ENCODE results near the gene EXOC3L2. TPM values are rescaled to one million over a fixed set of nuclear protein-coding genes. Genes with fewer than 3 reads are reported as not detected.

Gene EXOC3L2
- total and polyA plus RNA-seq, 2 of the 8 experiments (the other 6 are each of a cell fraction or from before 2014, with no cell fraction given), result 1.4 to 1.6 TPM

- Histone ChIP-seq H3K27me3 (replicated peaks in 1 of 4; ENCODE audit: control insufficient read depth in 3 of 4, extremely low read depth in 1 of 4, insufficient read depth in 3 of 4, low read length in 3 of 4) (no peaks in the 10 kb centered on the region; a peak in 1 of 7 replicates), H3K4me3 (ENCODE audit: extremely low read depth in 1 of 4, insufficient read depth in 2 of 4, low read depth in 3 of 4, low read length in 4 of 4) (no peak overlapping the region), H3K27ac (ENCODE audit: low read depth, low read length) (no peak overlapping the region), H3K79me1 (ENCODE audit: low read depth, low read length) (no peaks in the 10 kb centered on the region), H3K4ac (replicated peaks; ENCODE audit: insufficient read length, low read depth, low read length) (no peak overlapping the region), H3K56ac (replicated peaks; ENCODE audit: insufficient read length, low read depth, low read length) (no peak overlapping the region), H4K20me1 (replicated peaks in 1 of 2; ENCODE audit: control insufficient read depth in 1 of 2, insufficient read depth in 2 of 2, low read length in 2 of 2) (no peaks in the 10 kb centered on the region), H3K79me2 (ENCODE audit: control insufficient read depth in 1 of 2, insufficient read depth in 2 of 2, low read length in 2 of 2) (no peaks in the 10 kb centered on the region), H4K8ac (ENCODE audit: extremely low read depth, insufficient read depth, low read length) (no peak overlapping the region), H3K36me3 (ENCODE audit: control insufficient read depth in 2 of 4, insufficient read depth in 4 of 4, low read length in 3 of 4) (no peaks in the 10 kb centered on the region), H3K9ac (replicated peaks in 1 of 4; ENCODE audit: extremely low read depth in 1 of 4, low read depth in 3 of 4, low read length in 3 of 4) (no peak overlapping the region), H3K14ac (ENCODE audit: insufficient read length) (no peak overlapping the region), H2AFZ (ENCODE audit: low read length) (no peak overlapping the region), H3K23me2 (ENCODE audit: low read depth, low read length) (no peaks in the 10 kb centered on the region), H3K4me1 (replicated peaks in 1 of 4; ENCODE audit: control insufficient read depth in 3 of 4, insufficient read depth in 4 of 4, low read length in 3 of 4) (peaks cover 0 to 3% (median 2%) of the 10 kb centered on the region in 4 experiments; a peak in 3 of 7 replicates), H2BK15ac (ENCODE audit: low read length) (no peak overlapping the region), H3K18ac (ENCODE audit: extremely low read depth, low read length) (no peak overlapping the region), H3K4me2 (ENCODE audit: insufficient read depth in 1 of 2, low read depth in 2 of 2, low read length in 2 of 2) (no peak overlapping the region), H2BK12ac (ENCODE audit: low read depth, low read length) (no peak overlapping the region), H4K5ac (ENCODE audit: insufficient read length, low read depth, low read length) (no peak overlapping the region), H2BK120ac (replicated peaks; ENCODE audit: low read depth, low read length) (no peak overlapping the region), H2AK5ac (ENCODE audit: low read depth, low read length) (no peak overlapping the region), H3K9me3 (ENCODE audit: insufficient read depth in 2 of 2, low read depth in 1 of 2, low read length in 1 of 2) (no peaks in the 10 kb centered on the region), H2BK5ac (ENCODE audit: low read depth, low read length) (no peak overlapping the region), H4K91ac (replicated peaks; ENCODE audit: insufficient read length, low read length) (no peak overlapping the region), H2BK20ac (ENCODE audit: low read length) (no peak overlapping the region), H3K23ac (ENCODE audit: insufficient read length) (no peak overlapping the region)
- CTCF ChIA-PET (ENCODE audit: partially characterized antibody), result no interaction called here
- WGBS, 2 experiments (ENCODE audit: extremely low coverage in 1 of 2, insufficient coverage in 1 of 2, insufficient read length in 1 of 2, insufficient replicate concordance in 2 of 2, low coverage in 1 of 2, low lambda C conversion rate in 2 of 2, missing lambda C conversion rate in 1 of 2), result 93% methylated on average over 1 of the region's 1 CpG; no CpG with 5 or more reads in 1 of the 2 experiments
- FAIRE-seq (no peak), DNase-seq (ENCODE audit: low read depth in 1 of 2, low spot score in 2 of 2) (no peak)
- no peak for TF ChIP-seq RBBP5 (IDR thresholded peaks at IDR 0.05; ENCODE audit: borderline replicate concordance, low read depth, low read length)
- TF ChIP-seq TBP (IDR thresholded peaks at IDR 0.05; ENCODE audit: low read depth, low read length), result no peak
- TF ChIP-seq CREB1 (IDR thresholded peaks at IDR 0.05), result no peak
- no peak for TF ChIP-seq EP300 (IDR thresholded peaks at IDR 0.05; ENCODE audit: borderline replicate concordance in 1 of 2, low read depth in 2 of 2, low read length in 2 of 2)
- TF ChIP-seq NANOG (IDR thresholded peaks at IDR 0.05; ENCODE audit: insufficient read depth, low read depth, low read length, poor library complexity, severe bottlenecking), result no peak
- TF ChIP-seq SAP30 (IDR thresholded peaks at IDR 0.05; ENCODE audit: insufficient read depth, insufficient replicate concordance, low read length), result no peak
- TF ChIP-seq TAF7 (optimal IDR thresholded peaks at IDR 0.05; ENCODE audit: borderline replicate concordance, low read depth, low read length), result no peak
- TF ChIP-seq RXRA (IDR thresholded peaks at IDR 0.05; ENCODE audit: insufficient read depth, low read depth, low read length), result no peak
- TF ChIP-seq E2F6 (IDR thresholded peaks at IDR 0.05), result no peak
- TF ChIP-seq JUN (IDR thresholded peaks at IDR 0.05; ENCODE audit: low read depth, low read length), result no peak
- no peak for TF ChIP-seq ATF3 (IDR thresholded peaks at IDR 0.05; ENCODE audit: insufficient read depth, low read depth, low read length)
- POLR2A ChIA-PET (ENCODE audit: partially characterized antibody), result interaction anchor here (0.6 kb wide), 1 partner anchor 72 kb away, joined by 4 read pairs; no protein-coding TSS in a partner anchor
These were observed 55.2 kb downstream of the EXOC3L2 start for GRCh38 chr19:45189971-45190370.

Measured in H1 (cell line).